ENCODE results near the gene TRPM3.

Gene TRPM3

GRCh38 chr9:70823284-70823683, 298.1 kb downstream of the TRPM3 start:
- H3K36me3 ChIP-seq: no peaks in the 10 kb centered on the region
- no peaks in the 10 kb centered on the region for H3K4me1 ChIP-seq
- no peak overlapping the region for H3K9ac ChIP-seq
- no peak overlapping the region for H3K4me2 ChIP-seq
- H3K27me3 ChIP-seq: no peaks in the 10 kb centered on the region
- TF ChIP-seq Cebpa-rat (IDR thresholded peaks at IDR 0.05): no peak
- H3K27ac ChIP-seq: no peak overlapping the region
- no peak overlapping the region for H3K4me3 ChIP-seq
- no peaks in the 10 kb centered on the region for H3K9me3 ChIP-seq
- H4K20me1 ChIP-seq: no peaks in the 10 kb centered on the region

GRCh38 chr9:70817311-70817710, 304.1 kb downstream of the TRPM3 start:
- H3K27me3 ChIP-seq: no peaks in the 10 kb centered on the region

GRCh38 chr9:70816891-70817290, 304.5 kb downstream of the TRPM3 start:
- Histone ChIP-seq H3K27ac (no peak overlapping the region), H3K9ac (no peak overlapping the region), H3K4me1 (no peaks in the 10 kb centered on the region), H3K9me3 (no peaks in the 10 kb centered on the region), H3K27me3 (no peaks in the 10 kb centered on the region), H3K4me2 (no peak overlapping the region), H3K36me3 (no peaks in the 10 kb centered on the region), H4K20me1 (no peaks in the 10 kb centered on the region), H3K4me3 (no peak overlapping the region)
- no peak for TF ChIP-seq Cebpa-rat (IDR thresholded peaks at IDR 0.05)

More at GRCh38 chr9:70817311-70817710, 304.1 kb downstream of the TRPM3 start:
- H3K27ac ChIP-seq: no peak overlapping the region
- H3K9me3 ChIP-seq: no peaks in the 10 kb centered on the region
- no peak overlapping the region for H3K9ac ChIP-seq
- no peaks in the 10 kb centered on the region for H3K36me3 ChIP-seq
- H3K4me3 ChIP-seq: no peak overlapping the region
- no peaks in the 10 kb centered on the region for H4K20me1 ChIP-seq
- TF ChIP-seq Cebpa-rat (IDR thresholded peaks at IDR 0.05): no peak
- H3K4me2 ChIP-seq: no peak overlapping the region
- H3K4me1 ChIP-seq: no peaks in the 10 kb centered on the region

GRCh38 chr9:70816316-70816715, 305.1 kb downstream of the TRPM3 start:
- H4K20me1 ChIP-seq: no peaks in the 10 kb centered on the region
- H3K4me1 ChIP-seq: no peaks in the 10 kb centered on the region
- no peak overlapping the region for H3K27ac ChIP-seq
- no peak overlapping the region for H3K4me3 ChIP-seq
- H3K36me3 ChIP-seq: no peaks in the 10 kb centered on the region
- no peaks in the 10 kb centered on the region for H3K27me3 ChIP-seq
- TF ChIP-seq Cebpa-rat (IDR thresholded peaks at IDR 0.05): no peak
- no peak overlapping the region for H3K4me2 ChIP-seq
- no peak overlapping the region for H3K9ac ChIP-seq
- no peaks in the 10 kb centered on the region for H3K9me3 ChIP-seq

- Histone ChIP-seq H4K20me1 (no peaks in the 10 kb centered on the region), H3K4me1 (no peaks in the 10 kb centered on the region), H3K9me3 (no peaks in the 10 kb centered on the region), H3K36me3 (no peaks in the 10 kb centered on the region), H3K4me3 (no peak overlapping the region), H3K4me2 (no peak overlapping the region), H3K27me3 (no peaks in the 10 kb centered on the region), H3K27ac (no peak overlapping the region), H3K9ac (no peak overlapping the region)
- TF ChIP-seq Cebpa-rat (IDR thresholded peaks at IDR 0.05): no peak
Measured at GRCh38 chr9:70814597-70814996, 306.8 kb downstream of the TRPM3 start.

- Histone ChIP-seq H3K4me1 (no peaks in the 10 kb centered on the region), H3K36me3 (no peaks in the 10 kb centered on the region), H3K9me3 (no peaks in the 10 kb centered on the region), H4K20me1 (no peaks in the 10 kb centered on the region), H3K27ac (no peak overlapping the region), H3K9ac (no peak overlapping the region), H3K4me3 (no peak overlapping the region), H3K27me3 (no peaks in the 10 kb centered on the region), H3K4me2 (no peak overlapping the region)
- TF ChIP-seq Cebpa-rat (IDR thresholded peaks at IDR 0.05): no peak
Measured at GRCh38 chr9:70813141-70813540, 308.3 kb downstream of the TRPM3 start.

GRCh38 chr9:70811638-70812037, 309.8 kb downstream of the TRPM3 start:
- Histone ChIP-seq H3K27me3 (no peaks in the 10 kb centered on the region), H3K4me1 (no peaks in the 10 kb centered on the region), H3K27ac (no peak overlapping the region), H3K9ac (no peak overlapping the region), H3K4me3 (no peak overlapping the region), H3K4me2 (no peak overlapping the region), H3K9me3 (no peaks in the 10 kb centered on the region), H3K36me3 (no peaks in the 10 kb centered on the region), H4K20me1 (no peaks in the 10 kb centered on the region)
- TF ChIP-seq Cebpa-rat (IDR thresholded peaks at IDR 0.05): no peak

GRCh38 chr9:70806875-70807274, 314.5 kb downstream of the TRPM3 start:
- no peak overlapping the region for H3K27ac ChIP-seq

GRCh38 chr9:70805949-70806348, 315.5 kb downstream of the TRPM3 start:
- Histone ChIP-seq H3K27ac (no peak overlapping the region), H3K9me3 (no peaks in the 10 kb centered on the region), H3K36me3 (no peaks in the 10 kb centered on the region), H3K9ac (no peak overlapping the region), H3K4me1 (no peaks in the 10 kb centered on the region), H3K4me3 (no peak overlapping the region), H3K4me2 (no peak overlapping the region), H4K20me1 (no peaks in the 10 kb centered on the region), H3K27me3 (no peaks in the 10 kb centered on the region)
- TF ChIP-seq Cebpa-rat (IDR thresholded peaks at IDR 0.05): no peak

More at GRCh38 chr9:70806875-70807274, 314.5 kb downstream of the TRPM3 start:
- Histone ChIP-seq H3K9ac (no peak overlapping the region), H3K4me2 (no peak overlapping the region), H4K20me1 (no peaks in the 10 kb centered on the region), H3K4me3 (no peak overlapping the region), H3K36me3 (no peaks in the 10 kb centered on the region), H3K9me3 (no peaks in the 10 kb centered on the region), H3K4me1 (no peaks in the 10 kb centered on the region), H3K27me3 (no peaks in the 10 kb centered on the region)
- no peak for TF ChIP-seq Cebpa-rat (IDR thresholded peaks at IDR 0.05)

GRCh38 chr9:70802758-70803436, 318.5 kb downstream of the TRPM3 start:
- Histone ChIP-seq H3K4me1 (no peaks in the 10 kb centered on the region), H3K9me3 (no peaks in the 10 kb centered on the region), H3K27me3 (no peaks in the 10 kb centered on the region), H3K4me2 (no peak overlapping the region), H4K20me1 (no peaks in the 10 kb centered on the region), H3K36me3 (no peaks in the 10 kb centered on the region), H3K9ac (no peak overlapping the region), H3K27ac (no peak overlapping the region), H3K4me3 (no peak overlapping the region)
- TF ChIP-seq Cebpa-rat (IDR thresholded peaks at IDR 0.05): no peak

- Histone ChIP-seq H3K27ac (no peak overlapping the region), H3K27me3 (no peaks in the 10 kb centered on the region), H3K36me3 (no peaks in the 10 kb centered on the region), H3K4me3 (no peak overlapping the region), H3K4me2 (no peak overlapping the region), H4K20me1 (no peaks in the 10 kb centered on the region), H3K4me1 (no peaks in the 10 kb centered on the region), H3K9ac (no peak overlapping the region), H3K9me3 (no peaks in the 10 kb centered on the region)
- TF ChIP-seq Cebpa-rat (IDR thresholded peaks at IDR 0.05): no peak
Measured at GRCh38 chr9:70802206-70802605, 319.2 kb downstream of the TRPM3 start.
